SU-DHL-6 (cell line): ENCODE measurements around the gene EZH1.

Source experiments
- H2AFZ ChIP-seq: fragments of 200-600 bp; sonication (generic); 2 replicates; pipeline ENCODE4 v1.6.1; 2014; ENCODE audit warnings: low read depth, mild to moderate bottlenecking, moderate library complexity, mixed read lengths, antibody characterized with exemption, low read length; ENCODE audit not compliant: severe bottlenecking
- H3F3A ChIP-seq: fragments of 200-600 bp; shearing (Covaris generic); 2 replicates; pipeline ENCODE4 v1.6.0; 2016; ENCODE audit warnings: antibody characterized with exemption, mild to moderate bottlenecking; ENCODE audit not compliant: insufficient read depth
- H3K27ac ChIP-seq: fragments of 200-600 bp; sonication (generic); 2 replicates; pipeline ENCODE4 v1.5.1; 2016; ENCODE audit warnings: low read depth, mild to moderate bottlenecking, low read length, moderate library complexity, mixed read lengths
- H3K27me3 ChIP-seq: fragments of 200-600 bp; sonication (generic), shearing (Covaris generic); 2 replicates; pipeline ENCODE4 v1.6.0; 2014; ENCODE audit warnings: mild to moderate bottlenecking, low read length
- H3K36me3 ChIP-seq: fragments of 200-600 bp; sonication (generic); 2 replicates; pipeline ENCODE4 v1.6.1; 2014; ENCODE audit warnings: mild to moderate bottlenecking, low read length, mixed read lengths
- H3K4me2 ChIP-seq: fragments of 300-600, 200-600 bp; shearing (Covaris generic), sonication (generic); 2 replicates; pipeline ENCODE4 v1.6.0; 2014; ENCODE audit warnings: low read length, low read depth, mild to moderate bottlenecking; ENCODE audit not compliant: poor library complexity, severe bottlenecking
- H3K4me3 ChIP-seq: fragments of 200-600 bp; sonication (generic); 2 replicates; pipeline ENCODE4 v1.5.1; 2014; ENCODE audit warnings: antibody characterized with exemption, low read length, mild to moderate bottlenecking, mixed read lengths; ENCODE audit not compliant: insufficient read depth, poor library complexity, severe bottlenecking
- H3K79me2 ChIP-seq: fragments of 200-600 bp; sonication (generic); 2 replicates; pipeline ENCODE4 v1.6.1; 2014; ENCODE audit warnings: mild to moderate bottlenecking, low read length, moderate library complexity; ENCODE audit not compliant: insufficient read depth
- H3K9ac ChIP-seq: fragments of 200-600 bp; sonication (generic); 2 replicates; pipeline ENCODE4 v1.7.0; 2014; ENCODE audit warnings: mild to moderate bottlenecking, low read length
- H3K9me2 ChIP-seq: fragments of 200-600 bp; sonication (generic); replicated peaks from 2 replicates; pipeline ENCODE4 v1.6.1; 2014; ENCODE audit warnings: low read length; ENCODE audit not compliant: insufficient read depth
- H3K9me3 ChIP-seq: fragments of 200-600 bp; sonication (generic); 2 replicates; pipeline ENCODE4 v1.6.1; 2014; ENCODE audit warnings: low read length, mixed read lengths; ENCODE audit not compliant: insufficient read depth
- H4K20me1 ChIP-seq: fragments of 200-600 bp; sonication (generic); 2 replicates; pipeline ENCODE4 v1.6.1; 2014; ENCODE audit warnings: low read depth, mild to moderate bottlenecking, antibody characterized with exemption, low read length, moderate library complexity, mixed read lengths
- CTCF ChIP-seq: fragments of 200-600 bp; sonication (generic); IDR thresholded peaks from one replicate; pipeline ENCODE4 v1.5.1; 2017; ENCODE audit warnings: antibody characterized with exemption, mild to moderate bottlenecking, low read length, moderate library complexity; ENCODE audit not compliant: insufficient read depth, poor library complexity, severe bottlenecking
- EZH2phosphoT487 ChIP-seq: fragments of 200-600 bp; sonication (generic), shearing (Covaris generic); conservative IDR thresholded peaks from 2 replicates; pipeline ENCODE4 v1.6.1; 2018; ENCODE audit warnings: mild to moderate bottlenecking, antibody characterized with exemption, low read length, moderate library complexity, mixed read lengths

EZH1 gene

GRCh38 chr17:42679492-42680330 is 65.1 kb downstream of the EZH1 start:
- H2AFZ ChIP-seq, result peak overlapping the region; percentile 98
- no peaks in the 10 kb centered on the region for H3K27me3 ChIP-seq
- H3F3A ChIP-seq, result peaks cover 11% of the 10 kb centered on the region; the same call in 1 of the 2 replicates
- no peaks in the 10 kb centered on the region for H4K20me1 ChIP-seq
- no peaks in the 10 kb centered on the region for H3K9me3 ChIP-seq
- peak; percentile 57 for TF ChIP-seq CTCF
- no peak for TF ChIP-seq EZH2phosphoT487
- H3K36me3 ChIP-seq, result no peaks in the 10 kb centered on the region
- H3K9me2 ChIP-seq, result no peaks in the 10 kb centered on the region
- peak overlapping the region; percentile 82 for H3K4me2 ChIP-seq
- peak overlapping the region; percentile 43 for H3K4me3 ChIP-seq
- H3K79me2 ChIP-seq, result no peaks in the 10 kb centered on the region
- peak overlapping the region; percentile 78 for H3K27ac ChIP-seq
- H3K9ac ChIP-seq, result peak overlapping the region; percentile 64

GRCh38 chr17:42678951-42679491 is 65.8 kb downstream of the EZH1 start:
- Histone ChIP-seq H3K27me3 (no peaks in the 10 kb centered on the region), H3K9me3 (no peaks in the 10 kb centered on the region), H3F3A (peaks cover 11% of the 10 kb centered on the region; the same call in 1 of the 2 replicates), H4K20me1 (no peaks in the 10 kb centered on the region), H2AFZ (peak overlapping the region; percentile 98), H3K27ac (peak overlapping the region; percentile 78), H3K9me2 (no peaks in the 10 kb centered on the region), H3K79me2 (no peaks in the 10 kb centered on the region), H3K9ac (peak overlapping the region; percentile 64), H3K36me3 (no peaks in the 10 kb centered on the region), H3K4me2 (peak overlapping the region; percentile 82), H3K4me3 (peak overlapping the region; percentile 69)
- TF ChIP-seq CTCF (no peak), EZH2phosphoT487 (no peak)

- Histone ChIP-seq H3F3A (peaks cover 11% of the 10 kb centered on the region; the same call in 1 of the 2 replicates), H3K9ac (peak overlapping the region; percentile 64), H3K79me2 (no peaks in the 10 kb centered on the region), H2AFZ (peak overlapping the region; percentile 94), H3K9me3 (no peaks in the 10 kb centered on the region), H3K36me3 (no peaks in the 10 kb centered on the region), H3K27me3 (no peaks in the 10 kb centered on the region), H3K4me2 (peak overlapping the region; percentile 82), H3K27ac (peak overlapping the region; percentile 70), H3K9me2 (no peaks in the 10 kb centered on the region), H4K20me1 (no peaks in the 10 kb centered on the region), H3K4me3 (peak overlapping the region; percentile 69)
- no peak for TF ChIP-seq EZH2phosphoT487
These were observed 66.7 kb downstream of the EZH1 start for GRCh38 chr17:42677921-42678781.
